Dermis blood vessel endothelial cell (primary cell): Measurements from ENCODE around the gene LY9. TPM values are rescaled to one million over a fixed set of nuclear protein-coding genes. Genes with fewer than 3 reads are reported as not detected.
A peak's percentile ranks its signal among the peaks of the same experiment; 100 is the strongest.

ENCODE experiments used
- DNase-seq: peaks from one replicate; pipeline ENCODE4 v3.0.0; 2010
- total RNA-seq: library from RNA; depleted of rRNA; stranded (reverse); fragments of >200 nt; gene quantifications from 2 replicates; pipeline ENCODE4 v1.2.3, GENCODE V29; 2014

The LY9 gene
- total RNA-seq, 1 donor from 2014 or later: not detected

DNA sequence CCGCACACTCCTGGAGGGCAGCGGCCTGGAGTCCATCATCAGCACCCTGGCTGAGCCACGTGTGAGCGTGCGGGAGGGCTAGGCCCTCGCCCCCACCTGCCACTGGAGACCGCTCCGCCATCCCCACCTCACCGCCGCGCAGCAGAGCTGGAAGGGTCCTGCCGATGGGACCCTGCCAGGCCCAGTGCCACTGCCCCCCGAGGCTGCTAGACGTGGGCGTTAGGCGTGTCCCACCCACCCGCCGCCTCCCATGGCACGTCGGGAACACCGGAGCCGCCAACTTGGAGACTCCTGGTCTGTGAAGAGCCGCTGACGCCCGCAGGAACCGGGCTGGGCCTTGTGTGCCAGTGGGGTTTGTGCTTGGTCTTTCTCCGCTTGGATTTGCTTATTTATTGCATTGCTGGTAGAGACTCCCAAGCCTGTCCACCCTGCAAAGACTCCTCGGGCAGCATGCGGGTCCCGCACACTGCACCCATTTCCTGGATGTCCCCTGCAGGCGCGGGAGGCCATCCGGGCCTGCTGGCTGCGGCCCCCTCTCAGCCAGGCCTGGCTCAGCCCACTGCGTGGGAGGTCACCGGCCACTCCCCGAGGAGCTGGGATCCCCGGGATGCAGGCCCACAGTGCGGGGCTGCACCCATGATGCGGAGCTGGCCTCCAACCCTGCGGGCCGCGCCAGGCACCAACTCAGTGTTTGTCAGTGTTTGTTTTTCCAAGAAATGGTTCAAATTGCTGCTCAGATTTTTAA is 6.0 kb downstream of the LY9 start:
- DNase-seq: no peak

GRCh38 chr1:160806109-160806665 is 10.2 kb downstream of the LY9 start:
- no peak for DNase-seq

- no peak for DNase-seq
Observed at GRCh38 chr1:160806784-160807183, 10.8 kb downstream of the LY9 start.

- no peak for DNase-seq
Observed at GRCh38 chr1:160807247-160807646, 11.3 kb downstream of the LY9 start.

GRCh38 chr1:160807738-160808137 is 11.8 kb downstream of the LY9 start:
- no peak for DNase-seq

DNA sequence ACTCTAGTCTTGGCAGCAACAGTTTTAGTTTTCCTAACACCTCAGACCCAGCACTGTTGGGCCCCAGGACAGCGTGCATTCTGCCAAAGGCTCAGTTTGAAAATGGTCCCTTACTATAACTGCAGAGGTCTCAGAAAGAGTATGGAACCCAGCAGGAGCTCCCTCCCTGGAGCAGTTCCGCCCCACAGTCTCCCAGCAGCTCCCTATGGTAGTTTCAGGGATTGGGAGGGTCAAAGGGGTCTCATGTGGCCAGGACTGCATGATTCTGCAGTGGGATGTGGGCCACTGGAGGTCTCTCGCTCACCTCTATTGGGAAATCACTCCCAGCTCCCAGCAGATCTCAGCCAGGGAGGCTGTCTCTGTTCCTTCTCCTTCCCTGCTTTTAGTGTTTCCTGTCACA is 12.3 kb downstream of the LY9 start:
- DNase-seq: no peak

DNA sequence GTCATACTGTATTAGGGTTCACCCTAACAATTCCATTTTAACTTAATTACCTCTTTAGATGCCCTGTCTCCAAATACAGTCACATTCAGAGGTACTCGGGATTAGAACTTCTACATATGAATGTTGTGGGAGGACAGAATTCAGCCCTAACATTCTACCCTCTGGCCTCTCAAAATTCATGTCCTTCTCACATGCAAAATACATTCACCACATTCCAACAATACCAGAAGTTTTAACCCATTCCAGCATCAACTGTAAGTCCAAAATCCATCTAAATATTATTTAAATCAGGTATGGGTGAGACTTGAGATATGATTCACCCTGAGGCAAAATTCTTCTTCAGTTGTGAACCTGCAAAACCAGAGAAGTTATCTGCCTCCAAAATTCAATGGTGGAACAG is 14.5 kb downstream of the LY9 start:
- no peak for DNase-seq

GRCh38 chr1:160811147-160811546 is 15.2 kb downstream of the LY9 start:
- DNase-seq: no peak

- no peak for DNase-seq
Observed at GRCh38 chr1:160813215-160813614, 17.2 kb downstream of the LY9 start.

GRCh38 chr1:160814316-160814715 is 18.3 kb downstream of the LY9 start:
- DNase-seq: no peak

GRCh38 chr1:160814856-160815255 is 18.9 kb downstream of the LY9 start:
- no peak for DNase-seq

- no peak for DNase-seq
Observed at GRCh38 chr1:160818207-160818937, 22.4 kb downstream of the LY9 start.

- no peak for DNase-seq
Observed at GRCh38 chr1:160819186-160819585, 23.2 kb downstream of the LY9 start.

DNA sequence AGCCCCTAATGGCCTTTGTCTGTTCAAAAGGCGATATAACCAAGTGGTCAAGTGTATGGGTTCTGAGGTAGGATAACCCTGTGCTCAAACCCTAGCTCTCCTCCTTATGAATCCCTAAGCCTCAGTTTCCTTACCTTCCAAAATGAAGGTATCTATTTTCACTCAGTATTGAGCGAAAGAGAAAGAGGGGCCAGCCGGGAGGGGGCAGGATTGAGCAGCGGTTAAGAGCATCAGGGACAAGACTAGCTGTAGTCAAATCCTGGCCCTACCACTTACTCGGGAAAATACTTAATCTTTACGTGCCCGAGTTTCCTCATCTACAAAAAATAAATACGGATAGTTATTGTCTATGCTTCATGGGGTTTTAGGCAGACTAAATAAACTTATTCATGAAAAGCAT is 25.7 kb downstream of the LY9 start:
- no peak for DNase-seq

GRCh38 chr1:160823296-160823695 is 27.3 kb downstream of the LY9 start:
- DNase-seq: no peak

DNA sequence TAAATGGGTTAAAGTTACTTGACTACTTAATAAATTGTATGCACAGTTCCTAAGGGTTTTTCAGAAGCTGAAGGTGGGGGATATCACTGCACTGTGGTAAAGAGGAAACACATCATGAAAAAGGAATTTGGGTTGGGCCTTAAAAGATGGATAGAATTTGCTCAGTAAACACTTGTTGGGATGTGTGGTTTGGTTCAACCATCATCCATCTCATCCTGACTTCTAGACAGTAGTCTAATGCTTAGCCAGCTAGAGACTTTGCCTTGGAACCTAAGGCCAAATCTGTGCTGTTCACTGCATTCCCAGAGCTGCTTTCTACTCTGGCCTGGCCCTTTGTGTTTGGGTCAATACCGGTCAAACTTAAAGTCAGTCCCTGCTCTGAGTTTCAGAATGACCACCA is 30.6 kb downstream of the LY9 start:
- DNase-seq: no peak

DNA sequence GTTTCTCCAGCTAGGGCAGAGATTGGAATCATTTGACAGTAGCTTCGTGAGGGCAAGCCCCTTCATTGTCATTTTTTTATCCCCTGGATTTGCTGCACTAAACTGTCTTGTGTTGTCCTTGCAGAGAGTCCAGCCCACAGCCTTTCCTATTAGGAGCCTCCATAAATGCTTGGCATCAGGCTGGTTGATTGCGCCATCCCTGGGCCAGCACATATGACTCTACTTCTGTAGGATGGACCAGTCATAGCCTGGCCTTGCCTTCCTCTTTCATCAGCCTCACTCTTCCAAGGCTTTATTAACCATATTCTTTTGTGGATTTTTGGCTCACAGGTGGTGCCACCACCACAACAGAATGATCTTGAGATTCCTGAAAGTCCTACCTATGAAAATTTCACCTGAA is 31.4 kb downstream of the LY9 start:
- no peak for DNase-seq

DNA sequence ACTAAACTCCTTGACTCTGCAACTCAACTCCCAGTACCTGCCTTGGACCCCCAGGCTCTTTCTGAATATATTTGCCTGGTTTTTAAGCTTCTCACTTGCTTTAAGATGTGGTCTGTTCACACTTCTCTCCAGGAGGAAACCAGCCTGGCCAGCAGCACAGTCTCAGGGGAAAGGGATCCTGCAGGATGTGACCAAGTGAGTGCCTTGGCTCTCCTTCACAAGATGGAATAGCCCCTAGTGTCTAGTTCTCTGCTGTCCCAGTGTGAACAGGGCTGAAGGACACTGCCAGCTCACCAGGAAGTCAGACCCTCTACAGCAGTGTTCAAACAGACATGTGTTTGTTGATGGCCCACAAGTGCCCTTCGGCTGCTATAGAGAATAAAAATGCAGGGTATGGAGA is 33.8 kb downstream of the LY9 start:
- no peak for DNase-seq

DNA sequence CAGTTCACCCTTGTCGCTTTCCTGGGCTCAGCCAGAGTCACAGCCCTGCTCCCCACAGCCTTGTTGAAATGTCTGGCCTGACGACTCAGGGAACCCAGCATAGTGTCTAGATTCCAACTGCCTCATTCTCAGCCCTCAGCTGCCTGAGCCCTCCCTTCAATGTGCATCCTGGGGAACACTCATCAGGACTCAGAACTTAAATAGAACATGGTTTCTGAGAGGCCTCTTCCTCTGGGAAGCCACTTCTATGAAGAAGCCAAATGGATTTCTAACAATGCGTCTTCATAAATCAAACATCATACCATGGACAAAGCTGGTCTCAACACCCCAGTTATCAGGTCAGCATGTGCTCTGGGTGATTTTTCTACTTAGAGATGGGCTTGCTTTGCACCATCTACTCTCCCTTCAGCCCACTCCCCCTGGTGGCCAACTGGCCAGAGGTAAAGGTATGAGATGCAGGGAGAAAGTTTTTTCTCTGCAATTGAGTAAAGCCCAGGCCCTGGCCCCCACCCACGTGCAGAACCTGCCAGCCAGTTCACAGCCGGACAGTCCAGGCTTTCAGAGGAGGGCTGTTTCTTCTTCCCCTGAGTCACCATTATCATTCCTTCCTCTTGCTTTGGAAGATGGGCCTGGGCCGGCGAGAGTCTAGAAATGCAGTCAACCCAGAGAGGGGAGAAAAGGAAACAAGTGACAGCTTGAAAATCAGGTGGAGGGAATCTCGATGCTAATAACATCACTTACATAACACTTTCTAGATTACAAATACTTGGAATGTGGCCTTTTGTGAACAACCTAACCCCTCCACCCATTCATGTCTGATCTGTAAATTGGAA is 34.6 kb downstream of the LY9 start:
- peak; percentile 57 for DNase-seq

DNA sequence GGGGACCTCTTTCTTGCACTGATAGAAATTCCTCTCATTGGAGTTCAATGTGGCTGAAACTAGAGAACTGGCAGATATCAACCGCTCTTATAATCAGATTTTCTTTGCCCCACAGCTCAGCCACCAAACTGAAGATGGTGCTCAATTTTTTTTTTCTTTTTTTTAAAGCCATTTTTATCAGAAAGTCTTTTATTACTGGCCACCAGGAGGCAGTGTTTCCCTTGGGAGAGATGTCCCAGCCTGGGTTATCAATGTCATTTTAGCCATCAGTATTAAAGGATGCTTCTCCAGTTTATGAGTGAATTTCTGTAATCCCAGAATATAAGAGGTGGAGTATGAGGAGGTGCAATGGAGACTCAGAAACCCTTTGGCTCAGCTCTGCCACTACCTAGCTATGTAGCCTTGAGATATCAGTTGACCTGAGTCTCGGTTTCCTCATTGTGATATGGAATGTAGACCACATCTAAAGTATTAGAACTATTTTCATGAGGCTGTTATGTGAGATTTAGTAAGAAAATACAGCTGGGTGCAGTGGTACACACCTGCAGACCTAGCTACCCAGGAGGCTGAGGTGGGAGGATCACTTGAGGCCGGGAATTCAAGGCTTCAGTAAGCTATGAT is 39.1 kb downstream of the LY9 start:
- peak; percentile 55 for DNase-seq

GRCh38 chr1:160835751-160836150 is 39.8 kb downstream of the LY9 start:
- no peak for DNase-seq

DNA sequence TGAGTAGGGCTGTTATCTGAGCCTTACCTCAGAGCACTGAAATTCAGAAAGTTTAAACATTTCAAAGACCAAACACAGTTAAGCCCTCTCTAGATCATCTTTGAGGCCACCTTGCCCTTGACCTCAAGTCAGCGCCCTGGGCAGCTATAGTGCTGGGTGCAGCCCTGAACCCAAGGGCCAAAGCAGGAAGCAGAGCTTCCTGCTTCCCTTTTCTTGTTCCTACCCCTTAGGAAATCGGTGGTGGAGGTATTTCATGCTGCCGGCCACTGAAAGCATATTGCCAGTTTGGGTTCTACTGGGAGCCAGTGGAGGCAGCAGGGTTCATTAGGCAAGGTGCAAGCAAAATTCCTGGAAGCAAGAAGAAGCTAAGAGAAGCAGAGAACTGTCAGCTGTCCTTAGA is 40.6 kb downstream of the LY9 start:
- DNase-seq: no peak
